Melanocyte of skin (primary cell): ENCODE data around the gene KRTAP27-1. TPM values are rescaled to one million over a fixed set of nuclear protein-coding genes. Genes with fewer than 3 reads are reported as not detected.

Experiments used
- small RNA-seq, 2 donors: library from RNA; depleted of rRNA; stranded (forward); fragments of <200 nt; gene quantifications; one replicate each; pipeline ENCODE3, GENCODE V24; 2012
- total RNA-seq, 2 donors: library from RNA; depleted of rRNA; stranded (reverse); fragments of >200 nt; gene quantifications; 2 replicates each; pipeline ENCODE4 v1.2.3, GENCODE V29; 2012

The KRTAP27-1 gene, protein sequence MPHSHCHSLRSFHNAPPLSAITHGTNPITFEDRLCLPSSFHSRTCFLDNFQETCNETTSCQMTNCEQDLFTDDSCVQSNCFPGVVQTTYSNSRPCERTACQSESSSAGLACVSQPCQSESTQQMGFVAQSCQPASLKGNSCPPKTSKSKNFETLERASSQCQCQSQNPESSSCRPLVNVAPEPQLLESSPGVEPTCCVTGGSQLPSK
- total RNA-seq = not detected

DNA sequence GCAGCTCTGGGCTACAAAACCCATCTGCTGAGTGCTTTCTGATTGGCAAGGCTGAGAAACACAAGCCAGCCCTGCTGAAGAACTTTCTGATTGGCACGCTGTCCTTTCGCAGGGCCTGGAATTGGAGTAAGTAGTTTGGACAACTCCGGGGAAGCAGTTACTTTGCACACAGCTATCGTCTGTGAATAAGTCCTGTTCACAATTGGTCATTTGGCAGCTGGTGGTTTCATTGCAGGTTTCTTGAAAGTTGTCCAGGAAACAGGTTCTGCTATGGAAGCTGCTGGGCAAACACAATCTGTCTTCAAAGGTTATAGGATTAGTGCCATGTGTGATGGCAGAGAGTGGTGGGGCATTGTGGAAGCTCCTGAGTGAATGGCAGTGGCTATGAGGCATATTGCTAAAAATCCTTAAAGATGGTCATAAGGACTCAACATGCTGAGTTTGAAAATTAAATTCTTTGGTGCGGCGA lies at the start of gene KRTAP27-1:
Gene KRTAP27-1, minus strand, starts transcription at position 419 of the 469 bp plus-strand sequence. Its CDS starts 26 bp downstream, at position 393.

DNA sequence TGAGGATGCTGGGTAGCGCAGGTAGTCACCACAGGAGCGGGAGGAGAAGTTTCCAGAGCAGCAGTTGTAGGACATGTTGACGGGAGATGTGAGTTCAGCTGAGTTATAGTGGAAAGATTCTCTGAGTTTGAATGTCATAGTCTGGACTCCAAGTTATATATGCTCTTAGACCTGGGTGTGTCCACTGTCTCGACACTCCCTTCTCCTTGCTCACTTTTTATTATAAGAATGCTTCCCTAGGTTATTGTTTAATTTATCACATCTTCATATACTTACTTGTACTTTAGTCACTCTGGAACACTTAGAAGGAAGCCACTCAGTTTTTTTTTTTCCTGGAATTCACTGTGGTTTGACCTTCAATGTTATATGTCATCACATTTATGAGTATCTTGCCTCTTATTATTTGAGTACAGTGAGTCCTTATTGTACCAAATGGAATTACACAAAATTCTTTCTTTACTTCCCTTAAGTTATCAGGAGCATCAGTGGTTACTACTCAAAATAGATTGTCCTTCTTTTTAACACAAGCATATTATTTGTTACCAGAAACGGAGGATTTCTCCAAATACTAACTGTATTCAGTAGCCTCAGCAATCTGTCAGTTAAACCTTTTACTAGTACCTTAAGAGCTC lies 34.8 kb upstream of the KRTAP27-1 start, which contains the start of gene KRTAP13-2:
Gene KRTAP13-2, minus strand, starts transcription at position 133 of the 632 bp plus-strand sequence. Its CDS starts 58 bp downstream, at position 75.

DNA sequence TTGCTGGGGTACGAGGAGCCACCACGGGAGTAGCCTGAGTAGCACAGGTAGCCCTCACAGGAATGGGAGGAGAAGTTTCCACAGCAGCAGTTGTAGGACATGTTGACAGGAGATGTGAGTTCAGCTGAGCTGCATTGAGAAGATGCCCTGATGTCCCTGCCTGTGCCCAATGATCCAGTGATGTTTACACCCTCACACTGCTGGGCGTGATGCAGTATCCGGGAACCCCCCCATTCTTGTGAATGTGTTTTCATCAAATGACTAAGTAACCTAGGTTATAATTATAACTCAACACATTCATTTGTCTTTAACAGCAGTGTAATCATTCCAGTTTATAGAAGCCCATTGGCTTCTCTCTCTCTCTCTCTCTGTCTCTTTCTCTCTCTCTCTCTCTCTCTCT lies 11.0 kb upstream of the KRTAP27-1 start, which contains the start of gene KRTAP23-1:
Gene KRTAP23-1, minus strand, starts transcription at position 101 of the 400 bp plus-strand sequence. Its CDS starts 0 bp downstream, at position 101.

DNA sequence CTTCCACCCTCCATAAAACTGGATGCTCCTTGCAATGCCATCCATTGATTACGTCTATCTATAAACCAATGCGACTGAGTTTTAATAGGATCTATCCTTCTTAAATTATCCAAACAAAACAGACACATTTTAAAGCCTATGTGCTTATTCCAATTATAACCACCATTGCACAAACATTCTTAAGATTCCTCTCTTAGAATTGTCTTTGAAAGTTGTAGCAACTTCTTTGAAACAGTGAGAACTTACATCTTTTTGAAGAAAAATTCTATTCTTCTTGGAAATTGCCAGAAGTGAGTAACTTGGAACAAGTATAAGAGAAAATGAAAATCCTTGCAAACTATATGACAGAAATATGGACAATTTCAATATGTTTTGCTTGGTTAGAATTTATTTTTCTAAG lies 17.3 kb downstream of the KRTAP27-1 start, which contains the start of gene KRTAP26-1:
Gene KRTAP26-1, minus strand, starts transcription at position 101 of the 400 bp plus-strand sequence. CDS start 280 bp downstream, outside the sequence.

DNA sequence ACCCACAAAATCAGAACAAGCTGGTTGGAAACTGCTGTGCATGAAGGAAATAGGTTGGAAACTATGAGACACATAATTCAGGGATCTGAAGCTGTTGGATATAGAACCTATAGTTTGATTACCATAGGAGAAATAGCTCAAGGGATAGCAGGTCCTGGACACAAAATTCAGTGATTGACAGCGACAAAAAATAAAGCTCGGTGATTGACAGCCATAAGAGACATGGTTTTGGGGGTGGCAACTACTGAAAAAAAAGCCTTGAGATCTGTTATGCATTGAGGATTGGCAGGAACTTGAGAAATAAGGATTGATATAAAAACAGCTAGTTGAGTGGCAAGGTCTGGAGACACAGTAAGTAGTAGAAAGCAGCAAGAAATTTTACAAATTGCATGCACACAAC lies 48.3 kb downstream of the KRTAP27-1 start, which contains the start of gene KRTAP25-1:
Gene KRTAP25-1, minus strand, starts transcription at position 300 of the 400 bp plus-strand sequence. Its CDS starts 24 bp downstream, at position 276.

Small RNAs within 50 kb of the gene (small RNA-seq; reads per million reads assigned to genes)
- gene KRTAP23-1 (0 reads per million in 2 donors), gene MIR4327 (0 reads per million in 2 donors)

Other genes starting within 250 kb of the KRTAP27-1 start
- gene CLDN17, start 170.9 kb downstream of the KRTAP27-1 start, total RNA-seq = not detected
- gene CLDN8, start 121.6 kb downstream of the KRTAP27-1 start, total RNA-seq = not detected
- gene KRTAP24-1, start 54.7 kb downstream of the KRTAP27-1 start, total RNA-seq = not detected
- gene KRTAP25-1, start 48.2 kb downstream of the KRTAP27-1 start, total RNA-seq = not detected
- not detected for gene KRTAP26-1, start 17.4 kb downstream of the KRTAP27-1 start, total RNA-seq
- not detected for gene KRTAP23-1, start 10.9 kb upstream of the KRTAP27-1 start, total RNA-seq
- not detected for gene KRTAP13-2, start 34.6 kb upstream of the KRTAP27-1 start, total RNA-seq
- not detected for gene KRTAP13-1, start 58.3 kb upstream of the KRTAP27-1 start, total RNA-seq
- not detected for gene KRTAP13-3, start 88.2 kb upstream of the KRTAP27-1 start, total RNA-seq
- gene KRTAP13-4, start 92.5 kb upstream of the KRTAP27-1 start, total RNA-seq = not detected
- not detected for gene KRTAP15-1, start 102.6 kb upstream of the KRTAP27-1 start, total RNA-seq
- gene KRTAP19-1, start 142.7 kb upstream of the KRTAP27-1 start, total RNA-seq = 1 to 10 TPM in 1 of 2 donors, not detected in 1; 3.7 TPM
- not detected for gene KRTAP19-2, start 149.7 kb upstream of the KRTAP27-1 start, total RNA-seq
- gene KRTAP19-3, start 154.3 kb upstream of the KRTAP27-1 start, total RNA-seq = not detected
- gene KRTAP19-4, start 159.5 kb upstream of the KRTAP27-1 start, total RNA-seq = not detected
- gene KRTAP19-5, start 164.4 kb upstream of the KRTAP27-1 start, total RNA-seq = not detected
- not detected for gene KRTAP19-6, start 204.2 kb upstream of the KRTAP27-1 start, total RNA-seq
- gene KRTAP19-7, start 223.6 kb upstream of the KRTAP27-1 start, total RNA-seq = not detected